Left colon (tissue), 2 donors: ENCODE data around the gene ZNF766. TPM values are rescaled to one million over a fixed set of nuclear protein-coding genes. Genes with fewer than 3 reads are reported as not detected.
"Not testable (repeated sequence)": the region's sequence is repeated elsewhere in the genome, so short reads cannot be mapped to it uniquely, and the experiment has no call there.

Source experiments
- ATAC-seq: fragments of 200-7000 bp; cut with Tn5 transposase; one replicate; pipeline ENCODE4 v1.9.1; 2020; ENCODE audit warnings: mild to moderate bottlenecking, moderate library complexity
- DNase-seq, 2 donors: peaks; one replicate each; pipeline ENCODE4 v3.0.0-alpha.2; 2020
- intact Hi-C, 2 donors: fragments of 100-400 bp; cut with DNase I in 1 of 2; cut with micrococcal nuclease in 1 of 2; formaldehyde crosslinking; loops; one replicate each; pipeline versions ENCODE4 v1.11.2 to v1.14.0; 2022; cut with DNase I, micrococcal nuclease
- total RNA-seq, 2 donors: library from RNA; stranded (reverse); fragmentation: NEBNext Ultra II Directional; extraction: Animal tissue kit (Norgen Biotek cat#: 25700); gene quantifications; one replicate each; pipeline ENCODE4 v1.2.1, GENCODE V29; 2021
- donor health status: DM: no; HTN: no; CAD: no.
- donor health status: DM: yes; HTN: yes; CAD: no.

The ZNF766 gene
- total RNA-seq, 2 donors from 2014 or later = 7.8 to 11.4 TPM

DNA sequence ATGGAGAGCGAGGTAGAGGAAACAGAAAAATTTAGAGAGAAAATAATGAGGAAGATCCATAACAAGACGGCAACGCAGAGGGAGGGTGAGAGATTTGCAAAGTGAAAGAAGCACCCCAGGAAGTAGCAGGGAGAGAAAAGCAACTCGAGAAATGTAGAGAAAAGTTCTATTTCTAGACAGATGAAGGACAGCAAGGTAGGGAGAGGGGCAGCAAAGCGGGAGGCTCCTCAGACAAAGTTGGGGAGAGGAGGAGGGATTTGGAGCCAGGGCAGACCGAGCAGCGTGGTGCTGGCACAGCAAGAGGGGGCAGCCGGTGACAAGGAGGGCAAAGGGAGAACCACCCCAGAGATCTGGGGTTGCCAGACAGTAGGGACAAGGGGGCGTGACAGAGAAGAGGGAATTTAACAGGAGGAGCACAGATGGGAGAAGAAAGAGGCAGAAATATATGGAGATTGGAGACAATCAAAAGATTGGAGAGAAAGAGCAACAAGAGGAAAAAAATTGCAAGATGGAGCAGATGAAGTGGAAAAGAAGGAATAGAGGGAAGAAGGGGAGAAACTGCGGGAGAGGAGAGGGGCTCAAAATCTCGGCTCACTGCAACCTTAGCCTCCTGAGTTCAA is 989 bp downstream of the ZNF766 start:
- peak; percentile 16 to 26 for DNase-seq
- intact Hi-C loops = no loop called here
- ATAC-seq = peak; percentile 16

DNA sequence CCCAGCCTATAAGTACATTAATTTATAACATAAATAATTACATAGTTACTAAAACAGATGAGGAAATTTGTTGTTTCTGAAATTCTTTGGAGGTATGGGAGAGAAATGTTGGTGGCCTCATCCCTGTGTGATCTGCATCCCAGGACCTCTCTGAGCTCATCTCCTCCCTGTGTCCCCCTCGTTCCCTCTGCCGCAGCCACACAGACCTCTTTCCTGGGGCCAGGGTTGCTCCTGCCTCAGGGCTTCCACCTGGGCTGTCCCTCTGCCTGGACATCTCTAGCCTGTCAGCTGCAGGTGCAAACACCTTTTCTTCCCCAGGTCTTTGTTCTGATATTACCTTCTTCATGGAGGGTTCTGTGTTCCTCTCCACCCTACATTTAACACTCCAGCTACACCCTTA is 3.9 kb downstream of the ZNF766 start:
- no peak for DNase-seq
- intact Hi-C loops = no loop called here
- ATAC-seq = no peak

DNA sequence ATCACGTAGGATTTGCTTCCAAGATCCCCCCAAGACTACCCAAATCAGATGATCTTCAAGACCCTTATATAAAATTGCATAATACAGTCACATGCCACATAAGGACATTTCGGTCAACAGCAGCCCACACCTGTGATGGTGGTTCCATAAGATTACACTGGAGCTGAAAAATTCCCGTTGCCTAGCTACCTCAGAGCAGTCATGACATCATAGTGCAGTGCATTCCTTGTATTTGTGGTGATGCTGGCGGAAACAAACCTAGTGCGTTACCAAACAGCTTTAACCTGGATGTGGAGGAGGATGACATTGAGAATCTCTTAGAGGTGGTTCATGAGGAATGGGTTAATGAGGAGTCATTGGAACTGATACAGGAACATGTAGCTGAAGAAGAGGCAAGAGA is 4.8 kb downstream of the ZNF766 start:
- intact Hi-C loops = no loop called here
- no peak for DNase-seq
- no peak for ATAC-seq

GRCh38 chr19:52275988-52276387 is 6.6 kb downstream of the ZNF766 start:
- ATAC-seq (no peak), DNase-seq (no peak)
- intact Hi-C loops = no loop called here

DNA sequence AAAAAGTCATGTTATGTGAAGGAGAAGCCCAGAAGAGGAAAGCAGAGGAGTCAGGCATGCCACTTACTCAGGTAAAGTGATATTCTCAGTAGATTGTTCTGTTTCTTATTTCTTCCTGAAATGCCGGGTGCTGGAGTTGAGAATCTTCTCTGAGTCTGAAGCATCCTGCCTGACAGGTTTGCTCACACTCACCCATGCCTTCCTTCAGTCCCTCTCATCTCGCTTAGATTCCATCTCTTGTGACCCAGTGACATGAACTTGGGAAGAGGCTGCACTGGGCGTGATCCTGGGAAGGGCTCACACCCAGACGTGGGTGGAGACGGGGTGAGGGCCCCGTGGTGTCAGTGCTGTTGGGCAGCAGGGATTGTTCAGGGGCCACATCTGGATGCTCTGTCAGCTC is 8.1 kb downstream of the ZNF766 start:
- no peak for DNase-seq
- no peak for ATAC-seq
- intact Hi-C loops = no loop called here

DNA sequence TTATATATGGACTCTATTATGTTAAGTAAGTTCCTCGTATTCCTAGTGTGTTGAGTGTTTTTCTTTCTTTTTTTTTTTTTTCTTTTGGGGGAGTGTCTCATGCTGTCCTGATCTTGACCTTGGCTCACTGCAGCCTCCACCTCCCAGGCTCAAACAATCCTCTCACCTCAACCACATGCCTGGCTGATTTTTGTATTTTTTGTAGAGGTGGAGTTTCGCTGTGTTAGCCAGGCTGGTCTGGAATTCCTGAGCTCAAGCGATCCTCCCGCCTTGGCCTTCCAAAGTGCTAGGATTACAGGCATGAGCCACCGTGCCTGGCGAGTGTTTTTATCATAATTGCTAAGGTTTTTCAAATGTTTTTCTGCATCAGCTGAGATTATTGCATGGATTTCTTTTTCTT is 16.9 kb downstream of the ZNF766 start:
- DNase-seq (no peak), ATAC-seq (no peak)
- intact Hi-C loops = no loop called here

- no peak for ATAC-seq
- DNase-seq = no peak
- intact Hi-C loops = no loop called here
These were observed 22.4 kb downstream of the ZNF766 start for GRCh38 chr19:52291781-52292180.

GRCh38 chr19:52292946-52293345 is 23.6 kb downstream of the ZNF766 start:
- DNase-seq, intact Hi-C loops, ATAC-seq: not testable (repeated sequence)

- ATAC-seq (peak; percentile 39), DNase-seq (no peak)
- intact Hi-C loops = no loop called here
These were observed 27.0 kb downstream of the ZNF766 start for GRCh38 chr19:52296400-52296772.

DNA sequence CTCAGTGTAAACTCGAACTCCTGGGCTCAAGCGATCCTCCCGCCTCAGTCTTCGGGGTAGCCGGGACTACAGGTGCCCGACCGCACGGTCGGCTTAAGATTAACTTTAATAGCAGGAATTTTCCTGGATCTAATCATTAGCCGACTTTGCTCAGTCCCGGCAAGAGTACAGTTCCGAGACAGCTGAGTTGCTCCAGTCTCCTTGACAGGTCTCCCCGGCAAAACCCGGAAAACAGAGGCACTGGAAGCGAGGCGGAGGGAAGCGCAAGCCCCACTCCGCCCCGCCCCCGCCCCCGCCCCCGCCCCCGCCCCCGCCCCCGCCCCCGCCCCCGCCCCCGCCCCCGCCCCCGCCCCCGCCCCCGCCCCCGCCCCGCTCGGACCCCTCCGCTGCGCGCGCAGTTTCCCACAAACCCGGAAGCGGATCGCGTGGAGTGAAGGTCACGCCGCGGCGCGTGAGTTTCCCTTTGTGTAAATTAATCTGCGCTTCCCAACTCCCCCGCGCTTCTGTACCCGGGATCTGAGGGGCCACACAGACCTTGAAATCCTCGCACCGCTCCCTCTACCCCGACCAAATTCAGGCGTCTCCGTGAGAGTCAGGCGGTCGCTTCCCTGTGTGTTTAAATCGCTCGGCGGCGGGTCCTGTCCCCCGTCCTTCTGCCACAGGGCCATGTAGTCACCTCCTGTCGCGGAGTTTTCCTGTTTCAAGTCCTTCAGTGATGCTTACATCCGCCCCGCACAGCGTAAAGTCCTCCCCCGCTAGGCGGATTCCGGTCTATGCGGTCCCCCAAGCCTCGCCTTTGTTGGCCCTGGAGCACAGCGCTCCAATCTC is 27.6 kb downstream of the ZNF766 start, which contains the start of gene ZNF480:
Gene ZNF480, plus strand, starts transcription at position 397 of the 828 bp plus-strand sequence. CDS start 3,244 bp downstream, outside the sequence.
- ATAC-seq (peak; percentile 91), DNase-seq (peak; percentile 84 to 91)
- intact Hi-C loops = no loop called here

GRCh38 chr19:52297601-52298364 is 28.4 kb downstream of the ZNF766 start:
- intact Hi-C loops = no loop called here
- ATAC-seq (no peak), DNase-seq (no peak)

DNA sequence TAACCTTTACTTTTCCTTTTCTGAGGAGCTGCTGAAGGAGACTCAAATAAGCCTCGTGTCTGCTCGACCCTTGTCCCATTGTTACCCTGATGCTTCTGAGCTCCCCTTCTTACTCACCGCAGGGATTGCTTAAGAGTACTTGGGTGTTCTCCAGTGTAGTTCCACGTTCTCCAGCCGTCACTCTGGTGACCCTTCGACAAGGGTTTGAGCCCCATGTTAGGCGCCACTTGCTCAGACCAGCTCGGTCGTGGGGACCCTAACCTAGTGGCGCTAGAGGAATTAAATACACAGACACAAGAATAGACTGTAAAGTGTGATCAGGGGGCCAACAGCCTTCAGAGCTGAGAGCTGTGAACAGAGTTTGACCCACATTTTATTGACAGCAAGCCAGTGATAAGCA is 37.9 kb downstream of the ZNF766 start:
- DNase-seq = peak in 1 of 2 donors; percentile 14
- intact Hi-C loops = no loop called here

DNA sequence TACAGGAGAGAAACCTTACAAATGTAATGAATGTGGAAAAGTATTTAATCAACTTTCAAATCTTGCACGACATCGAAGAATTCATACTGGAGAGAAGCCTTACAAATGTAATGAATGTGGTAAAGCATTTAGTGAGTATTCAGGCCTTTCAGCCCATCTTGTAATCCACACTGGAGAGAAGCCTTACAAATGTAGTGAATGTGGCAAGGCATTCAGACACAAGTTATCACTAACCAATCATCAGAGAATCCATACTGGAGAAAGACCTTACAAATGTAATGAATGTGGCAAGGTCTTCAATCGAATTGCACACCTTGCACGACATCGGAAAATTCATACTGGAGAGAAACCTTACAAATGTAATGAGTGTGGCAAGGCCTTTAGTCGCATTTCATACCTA is 53.0 kb downstream of the ZNF766 start:
- ATAC-seq (no peak), DNase-seq (no peak)
- intact Hi-C loops = no loop called here

More for the DNA sequence above, 37.9 kb downstream of the ZNF766 start:
- no peak for ATAC-seq

- DNase-seq = peak in 1 of 2 donors; percentile 7
- no peak for ATAC-seq
- intact Hi-C loops = no loop called here
These were observed 62.4 kb downstream of the ZNF766 start for GRCh38 chr19:52331757-52332156.

DNA sequence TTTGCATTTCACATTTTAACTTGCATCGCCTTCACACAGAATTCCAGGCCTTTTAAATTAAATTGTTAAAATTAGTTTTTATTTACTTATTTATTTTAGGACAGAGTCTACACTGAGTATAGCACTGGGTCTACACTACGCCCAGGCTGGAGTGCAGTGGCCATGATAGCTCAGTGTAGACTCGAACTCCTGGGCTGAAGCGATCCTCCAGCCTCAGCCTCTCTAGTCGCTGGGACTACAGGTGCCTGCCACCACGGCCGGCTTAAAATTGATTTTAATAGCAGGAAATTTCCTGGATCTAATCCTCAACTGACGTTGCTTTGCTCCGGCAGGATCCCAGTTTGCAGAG is 66.4 kb downstream of the ZNF766 start:
- ATAC-seq = no peak
- intact Hi-C loops = no loop called here
- no peak for DNase-seq

- intact Hi-C loops = no loop called here
- DNase-seq = peak; percentile 81 to 90
- ATAC-seq = peak; percentile 100
These were observed 66.9 kb downstream of the ZNF766 start, which contains the start of gene ZNF610 for GRCh38 chr19:52336117-52336790. Gene ZNF610, plus strand, starts transcription at chr19:52336243. Its CDS starts 12,930 bp downstream, at chr19:52349173.

DNA sequence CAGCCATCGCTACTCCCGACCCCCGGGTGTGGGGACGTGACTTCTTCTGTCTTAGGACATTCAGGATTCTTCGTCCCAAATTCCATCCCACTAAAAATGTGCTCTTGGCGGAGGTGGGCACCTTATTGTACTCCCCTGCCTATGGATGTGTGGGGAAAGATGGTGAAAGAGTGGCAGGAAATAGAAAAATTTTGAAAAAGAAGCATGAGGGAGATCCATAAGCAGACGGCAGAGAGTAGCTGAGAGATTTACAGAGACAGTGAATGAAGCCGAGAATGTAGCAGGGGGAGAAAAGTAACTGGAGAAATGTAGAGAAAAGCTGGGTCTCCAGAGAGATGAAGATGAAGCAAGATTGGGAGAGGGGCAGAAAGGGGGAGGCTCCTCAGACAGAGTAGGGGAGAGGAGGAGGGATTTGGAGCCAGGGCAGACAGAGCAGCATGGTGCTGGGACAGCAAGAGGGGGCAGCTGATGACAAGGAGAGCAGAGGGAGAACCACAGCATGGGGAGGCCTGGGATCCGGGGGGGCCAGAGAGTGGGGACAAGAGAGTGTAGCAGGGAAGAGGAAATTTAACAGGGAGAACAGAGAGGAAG is 67.5 kb downstream of the ZNF766 start:
- ATAC-seq (peak; percentile 9), DNase-seq (no peak)
- intact Hi-C loops = no loop called here

GRCh38 chr19:52339022-52339421 is 69.6 kb downstream of the ZNF766 start:
- intact Hi-C loops = not testable (repeated sequence)

DNA sequence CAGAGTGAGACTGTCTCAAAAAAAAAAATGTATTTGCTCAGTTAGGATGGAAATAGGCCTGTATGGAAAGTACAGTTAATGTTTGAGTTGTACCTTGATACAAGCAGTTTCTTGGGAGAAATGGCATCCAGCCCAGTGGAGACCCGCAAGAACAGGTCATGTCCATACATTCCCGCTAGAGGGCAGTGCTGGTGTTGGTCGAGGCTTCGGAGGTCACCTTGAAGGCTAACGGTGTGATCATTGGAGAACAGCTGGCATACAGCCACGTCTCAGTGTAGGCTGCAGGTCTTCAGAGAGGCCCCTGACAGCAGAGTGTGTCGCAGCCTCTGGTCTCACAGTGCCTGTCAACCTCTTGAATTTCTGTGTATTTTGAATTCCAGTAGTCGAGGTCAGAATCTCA is 74.2 kb downstream of the ZNF766 start:
- intact Hi-C loops = no loop called here
- no peak for ATAC-seq
- DNase-seq = peak in 1 of 2 donors; percentile 16

More at GRCh38 chr19:52339022-52339421, 69.6 kb downstream of the ZNF766 start:
- DNase-seq, ATAC-seq: not testable (repeated sequence)
